SU-DHL-6 (cell line): ENCODE measurements around the gene ONECUT1.

Source experiments
- H2AFZ ChIP-seq: fragments of 200-600 bp; sonication (generic); 2 replicates; pipeline ENCODE4 v1.6.1; 2014; ENCODE audit warnings: low read depth, mild to moderate bottlenecking, moderate library complexity, mixed read lengths, antibody characterized with exemption, low read length; ENCODE audit not compliant: severe bottlenecking
- H3F3A ChIP-seq: fragments of 200-600 bp; shearing (Covaris generic); 2 replicates; pipeline ENCODE4 v1.6.0; 2016; ENCODE audit warnings: antibody characterized with exemption, mild to moderate bottlenecking; ENCODE audit not compliant: insufficient read depth
- H3K27ac ChIP-seq: fragments of 200-600 bp; sonication (generic); 2 replicates; pipeline ENCODE4 v1.5.1; 2016; ENCODE audit warnings: low read depth, mild to moderate bottlenecking, low read length, moderate library complexity, mixed read lengths
- H3K27me3 ChIP-seq: fragments of 200-600 bp; sonication (generic), shearing (Covaris generic); 2 replicates; pipeline ENCODE4 v1.6.0; 2014; ENCODE audit warnings: mild to moderate bottlenecking, low read length
- H3K36me3 ChIP-seq: fragments of 200-600 bp; sonication (generic); 2 replicates; pipeline ENCODE4 v1.6.1; 2014; ENCODE audit warnings: mild to moderate bottlenecking, low read length, mixed read lengths
- H3K4me2 ChIP-seq: fragments of 300-600, 200-600 bp; shearing (Covaris generic), sonication (generic); 2 replicates; pipeline ENCODE4 v1.6.0; 2014; ENCODE audit warnings: low read length, low read depth, mild to moderate bottlenecking; ENCODE audit not compliant: poor library complexity, severe bottlenecking
- H3K4me3 ChIP-seq: fragments of 200-600 bp; sonication (generic); 2 replicates; pipeline ENCODE4 v1.5.1; 2014; ENCODE audit warnings: antibody characterized with exemption, low read length, mild to moderate bottlenecking, mixed read lengths; ENCODE audit not compliant: insufficient read depth, poor library complexity, severe bottlenecking
- H3K79me2 ChIP-seq: fragments of 200-600 bp; sonication (generic); 2 replicates; pipeline ENCODE4 v1.6.1; 2014; ENCODE audit warnings: mild to moderate bottlenecking, low read length, moderate library complexity; ENCODE audit not compliant: insufficient read depth
- H3K9ac ChIP-seq: fragments of 200-600 bp; sonication (generic); 2 replicates; pipeline ENCODE4 v1.7.0; 2014; ENCODE audit warnings: mild to moderate bottlenecking, low read length
- H3K9me2 ChIP-seq: fragments of 200-600 bp; sonication (generic); replicated peaks from 2 replicates; pipeline ENCODE4 v1.6.1; 2014; ENCODE audit warnings: low read length; ENCODE audit not compliant: insufficient read depth
- H3K9me3 ChIP-seq: fragments of 200-600 bp; sonication (generic); 2 replicates; pipeline ENCODE4 v1.6.1; 2014; ENCODE audit warnings: low read length, mixed read lengths; ENCODE audit not compliant: insufficient read depth
- H4K20me1 ChIP-seq: fragments of 200-600 bp; sonication (generic); 2 replicates; pipeline ENCODE4 v1.6.1; 2014; ENCODE audit warnings: low read depth, mild to moderate bottlenecking, antibody characterized with exemption, low read length, moderate library complexity, mixed read lengths
- EZH2phosphoT487 ChIP-seq: fragments of 200-600 bp; sonication (generic), shearing (Covaris generic); conservative IDR thresholded peaks from 2 replicates; pipeline ENCODE4 v1.6.1; 2018; ENCODE audit warnings: mild to moderate bottlenecking, antibody characterized with exemption, low read length, moderate library complexity, mixed read lengths
- TF ChIP-seq, protein P1 (sequence below): fragments of 200-600 bp; sonication (generic); IDR thresholded peaks from one replicate; pipeline ENCODE4 v1.5.1; 2017; ENCODE audit warnings: antibody characterized with exemption, mild to moderate bottlenecking, low read length, moderate library complexity; ENCODE audit not compliant: insufficient read depth, poor library complexity, severe bottlenecking

ONECUT1 gene

DNA sequence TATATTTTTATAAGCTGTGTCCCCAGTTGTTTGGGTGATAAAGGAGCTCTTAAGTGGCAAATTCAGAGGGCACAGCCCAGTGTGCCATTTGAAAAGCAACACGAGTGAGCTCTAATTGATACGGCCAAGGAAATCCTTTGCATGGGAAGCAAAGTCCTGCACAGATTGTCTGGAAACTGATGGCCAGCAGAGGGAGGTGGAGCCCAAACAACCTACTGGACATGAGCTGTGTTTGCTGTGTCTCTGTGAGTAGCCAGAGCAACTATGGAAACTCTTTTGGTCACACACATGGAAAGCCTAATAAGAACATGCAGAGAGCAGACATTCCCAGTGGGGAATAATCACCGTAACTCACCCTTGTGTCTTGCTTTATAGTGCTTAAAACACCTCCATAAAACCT lies 24.4 kb downstream of the ONECUT1 start:
- no peaks in the 10 kb centered on the region for H3K36me3 ChIP-seq
- no peak overlapping the region for H2AFZ ChIP-seq
- no peaks in the 10 kb centered on the region for H3K79me2 ChIP-seq
- H3K27ac ChIP-seq = no peak overlapping the region
- no peak overlapping the region for H3K9ac ChIP-seq
- H3K9me2 ChIP-seq = no peaks in the 10 kb centered on the region
- TF ChIP-seq, protein P1, sequence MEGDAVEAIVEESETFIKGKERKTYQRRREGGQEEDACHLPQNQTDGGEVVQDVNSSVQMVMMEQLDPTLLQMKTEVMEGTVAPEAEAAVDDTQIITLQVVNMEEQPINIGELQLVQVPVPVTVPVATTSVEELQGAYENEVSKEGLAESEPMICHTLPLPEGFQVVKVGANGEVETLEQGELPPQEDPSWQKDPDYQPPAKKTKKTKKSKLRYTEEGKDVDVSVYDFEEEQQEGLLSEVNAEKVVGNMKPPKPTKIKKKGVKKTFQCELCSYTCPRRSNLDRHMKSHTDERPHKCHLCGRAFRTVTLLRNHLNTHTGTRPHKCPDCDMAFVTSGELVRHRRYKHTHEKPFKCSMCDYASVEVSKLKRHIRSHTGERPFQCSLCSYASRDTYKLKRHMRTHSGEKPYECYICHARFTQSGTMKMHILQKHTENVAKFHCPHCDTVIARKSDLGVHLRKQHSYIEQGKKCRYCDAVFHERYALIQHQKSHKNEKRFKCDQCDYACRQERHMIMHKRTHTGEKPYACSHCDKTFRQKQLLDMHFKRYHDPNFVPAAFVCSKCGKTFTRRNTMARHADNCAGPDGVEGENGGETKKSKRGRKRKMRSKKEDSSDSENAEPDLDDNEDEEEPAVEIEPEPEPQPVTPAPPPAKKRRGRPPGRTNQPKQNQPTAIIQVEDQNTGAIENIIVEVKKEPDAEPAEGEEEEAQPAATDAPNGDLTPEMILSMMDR = no peak
- TF ChIP-seq EZH2phosphoT487 = no peak
- no peak overlapping the region for H3K4me2 ChIP-seq
- no peak overlapping the region for H3K4me3 ChIP-seq
- H3K27me3 ChIP-seq = no peaks in the 10 kb centered on the region
- no peaks in the 10 kb centered on the region for H4K20me1 ChIP-seq
- no peaks in the 10 kb centered on the region for H3K9me3 ChIP-seq
- no peaks in the 10 kb centered on the region for H3F3A ChIP-seq

- TF ChIP-seq, protein P1 = no peak
- TF ChIP-seq EZH2phosphoT487 = no peak
- no peak overlapping the region for H2AFZ ChIP-seq
- H3K79me2 ChIP-seq = no peaks in the 10 kb centered on the region
- no peaks in the 10 kb centered on the region for H3K36me3 ChIP-seq
- no peak overlapping the region for H3K4me2 ChIP-seq
- no peak overlapping the region for H3K4me3 ChIP-seq
- H3K9me3 ChIP-seq = no peaks in the 10 kb centered on the region
- H3K9me2 ChIP-seq = no peaks in the 10 kb centered on the region
- H4K20me1 ChIP-seq = no peaks in the 10 kb centered on the region
- H3K27ac ChIP-seq = no peak overlapping the region
- no peak overlapping the region for H3K9ac ChIP-seq
- H3F3A ChIP-seq = no peaks in the 10 kb centered on the region
- no peaks in the 10 kb centered on the region for H3K27me3 ChIP-seq
Observed at GRCh38 chr15:52764731-52765130, 25.4 kb downstream of the ONECUT1 start.

- H3K79me2 ChIP-seq = no peaks in the 10 kb centered on the region
- TF ChIP-seq, protein P1 = no peak
- TF ChIP-seq EZH2phosphoT487 = no peak
- H3F3A ChIP-seq = no peaks in the 10 kb centered on the region
Observed at GRCh38 chr15:52762621-52763020, 27.5 kb downstream of the ONECUT1 start.

More at GRCh38 chr15:52762621-52763020, 27.5 kb downstream of the ONECUT1 start:
- H3K9ac ChIP-seq = no peak overlapping the region
- no peak overlapping the region for H3K4me3 ChIP-seq
- no peaks in the 10 kb centered on the region for H4K20me1 ChIP-seq
- no peak overlapping the region for H2AFZ ChIP-seq
- no peaks in the 10 kb centered on the region for H3K9me2 ChIP-seq
- H3K27ac ChIP-seq = no peak overlapping the region
- H3K4me2 ChIP-seq = no peak overlapping the region
- no peaks in the 10 kb centered on the region for H3K36me3 ChIP-seq
- H3K27me3 ChIP-seq = no peaks in the 10 kb centered on the region
- H3K9me3 ChIP-seq = no peaks in the 10 kb centered on the region
